HG02840 (cell line): ENCODE measurements around the gene EARS2.
"Not testable (repeated sequence)": the region's sequence is repeated elsewhere in the genome, so short reads cannot be mapped to it uniquely, and the experiment has no call there.

Source experiments
- ATAC-seq: cut with Tn5 transposase; IDR thresholded peaks from one replicate; pipeline ENCODE4 v1.9.1; 2021; ENCODE audit warnings: mild to moderate bottlenecking, moderate library complexity, moderate number of reproducible peaks; ENCODE audit not compliant: unreplicated experiment, low FRiP score

The EARS2 gene

DNA sequence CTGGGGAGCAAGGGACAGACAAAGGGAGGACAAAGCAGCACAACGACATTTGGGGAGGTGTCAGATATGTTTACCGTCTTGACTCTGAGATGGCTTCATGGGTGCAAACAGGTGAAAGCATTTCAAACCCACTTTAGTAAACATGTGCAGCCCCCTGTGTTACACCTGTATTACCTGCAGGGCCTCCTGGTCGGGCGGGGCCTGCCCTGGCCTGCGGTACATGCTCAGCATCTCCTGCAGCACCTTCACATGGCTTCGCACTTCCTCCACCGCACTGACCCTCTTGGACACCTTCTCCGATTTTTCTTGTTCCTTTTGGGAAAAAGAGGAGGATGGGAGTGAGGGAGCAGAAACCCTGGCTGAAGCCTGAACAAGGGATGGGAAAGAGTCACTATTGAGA, 71.3 kb downstream of the EARS2 start:
- ATAC-seq: no peak

DNA sequence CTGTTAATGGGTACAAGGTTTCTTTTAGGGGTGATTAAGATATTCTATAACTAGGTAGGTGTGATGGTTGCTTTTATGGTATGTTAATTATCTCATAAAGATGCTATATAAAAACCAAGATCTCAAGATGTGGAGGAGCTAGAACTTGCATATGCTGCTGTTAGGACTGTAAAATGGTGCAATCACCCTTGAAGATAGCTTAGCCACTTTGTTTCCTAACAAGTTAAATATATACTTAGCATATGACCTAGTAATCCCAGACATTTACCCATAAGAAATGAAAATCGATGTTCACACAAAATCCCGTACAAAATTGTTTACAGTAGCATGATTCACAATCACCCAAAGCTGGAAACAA, 71.9 kb downstream of the EARS2 start:
- no peak for ATAC-seq

DNA sequence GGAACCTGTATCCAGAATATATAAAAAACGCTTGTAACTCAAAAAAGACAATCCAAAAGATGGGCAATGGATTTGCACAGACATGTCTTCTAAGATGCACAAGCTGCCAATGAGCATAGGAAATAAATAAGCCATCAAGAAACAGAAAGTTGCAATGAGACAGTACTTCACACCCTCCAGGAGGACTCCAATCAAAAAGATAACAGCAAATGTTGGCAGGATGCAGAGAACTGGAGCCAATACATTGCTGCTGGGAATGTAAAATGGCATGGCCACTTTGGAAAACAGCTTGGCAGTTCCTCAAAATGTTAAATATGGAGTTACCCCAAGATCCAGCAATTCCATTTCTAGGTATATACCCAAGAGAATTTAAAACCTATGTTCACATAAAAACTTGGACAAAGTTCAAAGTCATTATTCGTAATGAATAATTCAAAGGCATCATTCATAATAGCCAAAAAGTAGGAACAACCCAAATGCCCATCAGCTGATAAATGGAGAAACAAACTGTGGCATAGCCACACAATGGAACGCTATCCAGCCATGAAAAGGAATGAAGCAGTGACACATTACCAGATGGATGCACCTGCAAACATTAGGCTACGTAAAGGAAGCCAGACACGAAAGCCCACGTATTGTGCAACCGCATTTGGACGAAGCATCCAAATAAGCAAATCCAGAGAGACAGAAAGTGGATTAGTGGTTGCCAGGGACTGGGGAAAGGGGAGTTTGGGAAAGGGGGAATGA, 72.5 kb downstream of the EARS2 start:
- ATAC-seq: no peak

DNA sequence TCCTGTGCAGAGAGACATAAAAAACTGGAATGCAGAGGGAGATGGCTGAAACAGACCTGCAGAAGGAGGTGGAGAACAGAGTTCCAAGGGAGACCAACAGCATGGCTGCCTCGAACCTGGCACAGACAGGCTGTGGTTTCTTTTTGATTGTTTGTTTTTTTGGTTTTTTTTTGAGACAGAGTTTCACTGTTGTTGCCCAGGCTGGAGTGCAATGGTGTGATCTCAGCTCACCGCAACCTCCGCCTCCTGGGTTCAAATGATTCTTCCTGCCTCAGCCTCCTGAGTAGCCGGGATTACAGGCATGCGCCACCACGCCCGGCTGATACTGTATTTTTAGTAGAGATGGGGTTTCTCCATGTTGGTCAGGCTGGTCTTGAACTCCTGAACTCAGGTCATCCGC, 73.7 kb downstream of the EARS2 start:
- not testable (repeated sequence) for ATAC-seq

DNA sequence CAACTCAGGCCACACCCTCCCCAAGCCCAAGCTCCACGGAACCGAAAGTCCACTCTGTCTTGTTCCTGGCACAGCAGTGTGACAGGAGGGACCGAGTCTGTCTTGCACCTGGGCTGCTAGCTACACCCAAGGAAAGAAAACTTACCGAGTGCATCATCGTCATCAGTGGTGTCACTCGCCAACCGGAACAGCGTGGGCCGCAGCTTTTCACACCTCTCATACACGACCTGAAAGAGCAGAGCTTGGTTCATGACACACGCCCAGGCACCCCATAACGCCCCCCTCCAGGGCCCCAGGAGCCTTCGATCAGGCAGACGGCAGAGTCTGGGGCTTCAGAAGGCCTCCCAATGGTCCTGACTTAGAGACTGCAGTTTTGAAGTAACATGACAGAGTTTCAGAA, 74.4 kb downstream of the EARS2 start:
- ATAC-seq: no peak

DNA sequence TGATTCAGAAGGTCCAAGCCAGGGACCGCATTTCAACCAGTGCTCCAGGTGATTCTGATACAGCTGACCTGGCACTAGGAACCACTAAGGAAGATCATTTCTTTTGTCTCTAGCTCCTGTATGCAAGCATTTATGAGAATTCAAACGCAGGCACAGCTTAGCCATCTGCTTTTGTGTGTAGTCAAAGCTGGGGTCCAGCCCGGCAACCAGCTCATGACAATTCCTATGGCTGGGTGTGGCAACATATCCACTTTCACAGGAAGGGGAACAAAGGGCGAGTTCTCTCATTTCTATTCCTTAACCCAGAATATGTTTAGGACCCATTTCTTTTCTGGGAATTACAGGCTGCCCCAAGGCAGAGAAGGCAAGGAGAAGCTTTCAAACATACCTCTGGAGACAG, 76.9 kb downstream of the EARS2 start:
- no peak for ATAC-seq

DNA sequence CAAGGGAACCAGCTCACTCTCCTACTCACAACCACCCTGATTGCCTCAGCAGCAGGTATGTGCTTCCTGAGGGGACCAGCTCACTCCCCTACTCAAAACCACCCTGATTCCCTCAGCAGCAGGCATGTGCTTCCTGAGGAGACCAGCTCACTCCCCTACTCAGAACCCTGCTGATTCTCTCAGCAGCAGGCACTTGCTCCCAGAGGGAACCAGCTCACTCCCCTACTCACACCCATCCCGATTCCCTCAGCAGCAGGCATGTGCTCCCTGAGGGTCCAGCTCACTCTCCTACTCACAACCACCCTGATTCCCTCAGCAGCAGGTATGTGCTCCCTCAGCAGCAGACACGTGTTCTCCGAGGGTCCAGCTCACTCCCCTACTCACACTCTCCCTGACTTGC, 78.0 kb downstream of the EARS2 start:
- no peak for ATAC-seq

DNA sequence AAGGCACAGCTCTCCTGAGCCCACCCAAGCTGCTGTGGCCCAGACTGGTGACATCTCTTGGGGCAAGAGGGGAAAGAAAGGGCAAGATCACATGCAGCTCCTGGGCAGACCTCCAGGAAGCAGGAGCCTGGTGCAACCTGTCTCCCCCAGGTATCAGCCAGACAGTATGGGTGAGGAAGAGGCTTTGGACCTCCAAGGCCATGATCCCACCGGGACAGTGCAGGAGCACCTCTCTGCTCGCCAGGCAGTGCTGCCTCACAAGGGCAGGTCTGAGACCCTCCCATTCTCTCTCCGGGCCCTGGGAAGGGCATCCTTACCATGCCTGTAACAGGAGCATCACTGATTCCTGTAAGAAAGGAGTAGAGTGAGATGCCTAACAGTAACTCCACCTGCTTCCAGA, 78.6 kb downstream of the EARS2 start:
- no peak for ATAC-seq

DNA sequence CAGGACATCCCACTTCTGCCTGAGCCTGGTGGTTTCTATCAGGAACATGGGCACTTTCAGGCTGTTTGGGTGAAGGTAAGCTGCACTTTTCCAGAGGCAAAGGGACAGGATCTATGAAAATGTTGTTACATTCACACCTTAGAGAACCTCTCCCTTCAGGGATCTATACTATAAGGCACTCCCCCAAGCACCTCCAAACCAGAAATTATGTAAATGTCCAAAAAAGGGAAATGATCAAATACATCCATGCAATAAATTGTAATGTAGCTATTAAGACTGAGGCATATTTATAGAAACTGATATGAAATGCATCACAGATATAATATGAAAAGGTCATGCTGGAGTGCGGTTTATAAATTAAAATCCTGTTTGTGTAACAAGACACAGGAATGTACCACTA, 80.9 kb downstream of the EARS2 start:
- no peak for ATAC-seq
